Mesothelial cell of epicardium (in vitro differentiated cells): ENCODE measurements around the gene PIKFYVE. TPM values are rescaled to one million over a fixed set of nuclear protein-coding genes. Genes with fewer than 3 reads are reported as not detected.
A peak's percentile ranks its signal among the peaks of the same experiment; 100 is the strongest.

Experiments
- DNase-seq, 2 experiments: peaks; one replicate each; pipeline ENCODE4 v3.0.0; 2021; ENCODE audit warnings: low spot score in 2 of 2; ENCODE audit not compliant: unreplicated experiment in 2 of 2
- H3K27ac Mint-ChIP-seq: 2 replicates; pipeline ENCODE4 v1.8.0; 2021; ENCODE audit warnings: mixed read lengths
- H3K27me3 Mint-ChIP-seq: 2 replicates; pipeline ENCODE4 v1.8.0; 2021; ENCODE audit warnings: low read depth, mixed read lengths
- H3K36me3 Mint-ChIP-seq: 2 replicates; pipeline ENCODE4 v1.8.0; 2021; ENCODE audit warnings: mixed read lengths
- H3K4me1 Mint-ChIP-seq: 2 replicates; pipeline ENCODE4 v1.8.0; 2021; ENCODE audit warnings: mixed read lengths
- H3K4me3 Mint-ChIP-seq: 2 replicates; pipeline ENCODE4 v1.8.0; 2021; ENCODE audit warnings: mild to moderate bottlenecking, moderate library complexity, mixed read lengths
- H3K9me3 Mint-ChIP-seq: 2 replicates; pipeline ENCODE4 v1.8.0; 2021; ENCODE audit warnings: mixed read lengths
- CTCF ChIP-seq: fragments of 200-600 bp; sonication (generic); IDR thresholded peaks from one replicate; pipeline ENCODE4 v1.5.0; 2021; ENCODE audit warnings: antibody characterized with exemption; ENCODE audit not compliant: unreplicated experiment
- total RNA-seq: library from RNA; stranded (reverse); gene quantifications from 3 replicates; pipeline ENCODE4 v1.2.1, GENCODE V29; 2021

Gene PIKFYVE
- total RNA-seq, 1 donor from 2014 or later = 46.7 TPM

GRCh38 chr2:208268156-208268952 is 2.3 kb downstream of the PIKFYVE start:
- TF ChIP-seq CTCF = no peak
- Mint-ChIP-seq H3K9me3 (no peaks in the 10 kb centered on the region), H3K4me1 (peaks cover 31% of the 10 kb centered on the region), H3K36me3 (peaks cover 6% of the 10 kb centered on the region), H3K4me3 (peak overlapping the region; percentile 90), H3K27ac (peak overlapping the region; percentile 83), H3K27me3 (no peaks in the 10 kb centered on the region)
- no peak for DNase-seq

- no peak for DNase-seq
- Mint-ChIP-seq H3K27ac (no peak overlapping the region), H3K27me3 (no peaks in the 10 kb centered on the region), H3K4me3 (no peak overlapping the region), H3K9me3 (no peaks in the 10 kb centered on the region), H3K4me1 (peaks cover 36% of the 10 kb centered on the region), H3K36me3 (peaks cover 12% of the 10 kb centered on the region)
- no peak for TF ChIP-seq CTCF
Observed at GRCh38 chr2:208269091-208269490, 3.0 kb downstream of the PIKFYVE start.

- Mint-ChIP-seq H3K4me1 (peaks cover 23% of the 10 kb centered on the region), H3K4me3 (no peak overlapping the region), H3K36me3 (peaks cover 45% of the 10 kb centered on the region), H3K27ac (peak overlapping the region; percentile 92), H3K9me3 (peaks cover 6% of the 10 kb centered on the region), H3K27me3 (no peaks in the 10 kb centered on the region)
- no peak for DNase-seq
- TF ChIP-seq CTCF = no peak
Observed at GRCh38 chr2:208274748-208275147, 8.7 kb downstream of the PIKFYVE start.

- Mint-ChIP-seq H3K27ac (no peak overlapping the region), H3K36me3 (peaks cover 65% of the 10 kb centered on the region), H3K27me3 (no peaks in the 10 kb centered on the region)
Observed at GRCh38 chr2:208278549-208278948, 12.5 kb downstream of the PIKFYVE start.

DNA sequence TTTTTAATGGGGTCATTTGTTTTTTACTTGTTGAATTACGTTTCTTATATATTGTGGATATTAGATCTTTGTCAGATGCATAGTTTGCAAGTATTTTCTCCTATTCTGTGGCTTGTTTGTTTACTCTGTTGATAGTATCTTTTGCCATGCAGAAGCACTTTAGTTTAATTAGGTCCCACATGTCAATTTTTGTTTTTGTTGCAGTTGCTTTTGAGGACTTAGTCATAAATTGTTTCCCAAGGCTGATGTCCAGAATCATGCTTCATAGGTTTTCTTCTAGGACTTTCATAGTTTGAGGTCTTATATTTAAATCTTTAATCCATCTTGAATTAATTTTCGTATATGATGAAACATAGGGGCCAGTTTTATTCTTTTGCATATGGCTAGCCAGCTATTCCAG is 13.2 kb downstream of the PIKFYVE start:
- H3K36me3 Mint-ChIP-seq = peaks cover 59% of the 10 kb centered on the region

More at GRCh38 chr2:208278549-208278948, 12.5 kb downstream of the PIKFYVE start:
- Mint-ChIP-seq H3K4me1 (peaks cover 23% of the 10 kb centered on the region), H3K9me3 (peaks cover 6% of the 10 kb centered on the region), H3K4me3 (no peak overlapping the region)
- no peak for TF ChIP-seq CTCF
- no peak for DNase-seq

More for the DNA sequence above, 13.2 kb downstream of the PIKFYVE start:
- DNase-seq = no peak
- TF ChIP-seq CTCF = no peak
- H3K4me1 Mint-ChIP-seq = peaks cover 17% of the 10 kb centered on the region
- H3K9me3 Mint-ChIP-seq = peaks cover 6% of the 10 kb centered on the region
- no peak overlapping the region for H3K4me3 Mint-ChIP-seq
- H3K27me3 Mint-ChIP-seq = no peaks in the 10 kb centered on the region
- H3K27ac Mint-ChIP-seq = no peak overlapping the region
